K562 (cell line): ENCODE measurements around the gene MICALL2. TPM values are rescaled to one million over a fixed set of nuclear protein-coding genes. Genes with fewer than 3 reads are reported as not detected.
A peak's percentile ranks its signal among the peaks of the same experiment; 100 is the strongest.

Experiments
- ATAC-seq: fragments of 200-7000 bp; cut with Tn5 transposase; 3 replicates; pipeline ENCODE4 v1.9.1; 2020; ENCODE audit warnings: moderate library complexity
- BruUV-seq: library from RNA; stranded (reverse); fragments of 400-500 nt; replicated peaks from 2 replicates; lab custom pipeline; 2021; lab: Mats Ljungman, UMichigan
- CTCF ChIA-PET: fragments of 300-600 bp; formaldehyde crosslinking; extraction: SDS; loops from one replicate; lab custom pipeline; 2021; ENCODE audit warnings: low intra/inter-chr PET ratio; lab: Yijun Ruan, JAX
- POLR2A ChIA-PET: fragments of 300-600, 350-650 bp; sonication (Branson Sonifier 250); formaldehyde crosslinking; extraction: SDS; loops from one replicate; lab custom pipeline; 2021; ENCODE audit warnings: antibody characterized with exemption, inconsistent platforms; lab: Yijun Ruan, JAX
- DNase-seq, 4 experiments: peaks; one replicate each; pipeline versions ENCODE4 v3.0.0 to v3.0.0-alpha.2; 2011 to 2018; ENCODE audit warnings: low spot score in 3 of 4, mixed read lengths in 3 of 4; ENCODE audit errors: extremely low read depth in 1 of 4
- FAIRE-seq: peaks from 2 replicates; lab custom pipeline; 2011; peaks lifted over from hg19 to GRCh38; lab: Jason Lieb, UNC
- H2AFZ ChIP-seq: 2 replicates; pipeline ENCODE4 v1.6.0; 2011; ENCODE audit warnings: low read depth, low read length, control low read depth, inconsistent platforms
- H3K27ac ChIP-seq: fragments of 200-600 bp; 3 replicates; pipeline ENCODE4 v1.8.0; 2011; ENCODE audit warnings: low read depth, mild to moderate bottlenecking, control low read depth, inconsistent platforms, low read length, moderate library complexity, mixed read lengths; ENCODE audit errors: extremely low read depth
- H3K27me3 ChIP-seq, 2 experiments: fragments of 300-600 bp in 1 of 2; 2 replicates in 1 of 2; 3 replicates in 1 of 2; pipeline versions ENCODE4 v1.6.0 to v1.8.0; 2011; ENCODE audit warnings: inconsistent platforms in 2 of 2, low read length in 2 of 2, mild to moderate bottlenecking in 1 of 2, mixed read lengths in 1 of 2, moderate library complexity in 1 of 2; ENCODE audit not compliant: control insufficient read depth in 2 of 2, insufficient read depth in 2 of 2
- H3K36me3 ChIP-seq: fragments of 300-600 bp; 3 replicates; pipeline ENCODE4 v1.8.0; 2011; ENCODE audit warnings: mild to moderate bottlenecking, low read length, inconsistent platforms; ENCODE audit not compliant: control insufficient read depth, insufficient read depth
- H3K4me1 ChIP-seq, 2 experiments: fragments of 200-600 bp in 1 of 2; replicated peaks in 1 of 2; 2 replicates in 1 of 2; 3 replicates in 1 of 2; pipeline versions ENCODE4 v1.5.1 to v1.8.0; 2011; ENCODE audit warnings: inconsistent platforms in 2 of 2, low read length in 2 of 2, mild to moderate bottlenecking in 1 of 2, mixed read lengths in 1 of 2, moderate library complexity in 1 of 2; ENCODE audit not compliant: control insufficient read depth in 2 of 2, insufficient read depth in 2 of 2
- H3K4me2 ChIP-seq: 2 replicates; pipeline ENCODE4 v1.6.1; 2011; ENCODE audit warnings: low read length, control low read depth, inconsistent platforms, mixed read lengths; ENCODE audit not compliant: insufficient read depth
- H3K4me3 ChIP-seq: fragments of 200-600 bp; sonication (generic), shearing (Covaris generic); 2 replicates; pipeline ENCODE4 v1.5.1; 2016; ENCODE audit warnings: control low read depth, inconsistent platforms
- H3K79me2 ChIP-seq: fragments of 200-600 bp; 3 replicates; pipeline ENCODE4 v1.8.0; 2011; ENCODE audit warnings: low read length, inconsistent platforms; ENCODE audit not compliant: control insufficient read depth, insufficient read depth
- H3K9ac ChIP-seq, 2 experiments: 2 replicates each; pipeline versions ENCODE4 v1.6.0 to v1.6.1; 2011; ENCODE audit warnings: low read depth in 2 of 2, low read length in 2 of 2, control low read depth in 1 of 2, inconsistent platforms in 1 of 2, mild to moderate bottlenecking in 1 of 2, mixed read lengths in 1 of 2; ENCODE audit not compliant: insufficient read depth in 1 of 2
- H3K9me1 ChIP-seq: one replicate; pipeline ENCODE4 v1.6.0; 2011; ENCODE audit warnings: inconsistent platforms, mild to moderate bottlenecking, low read length, moderate library complexity; ENCODE audit not compliant: control insufficient read depth, insufficient read depth
- H3K9me3 ChIP-seq: replicated peaks from 2 replicates; pipeline ENCODE4 v1.5.1; 2011; ENCODE audit warnings: low read depth, low read length, inconsistent platforms; ENCODE audit not compliant: control insufficient read depth, insufficient read depth
- H4K20me1 ChIP-seq: replicated peaks from 2 replicates; pipeline ENCODE4 v1.6.1; 2011; ENCODE audit warnings: low read length, inconsistent platforms, mixed read lengths; ENCODE audit not compliant: control insufficient read depth, insufficient read depth
- BRF1 ChIP-seq: IDR thresholded peaks from 3 replicates; pipeline ENCODE4 v1.6.1; 2011; ENCODE audit warnings: borderline replicate concordance, mild to moderate bottlenecking; ENCODE audit not compliant: insufficient read length; ENCODE audit errors: extremely low read depth
- ELK3 ChIP-seq: fragments of 450-650 bp; formaldehyde crosslinking; IDR thresholded peaks from 2 replicates; pipeline ENCODE4 v1.4.0; 2020; ENCODE audit warnings: mild to moderate bottlenecking
- GTF2E2 ChIP-seq: fragments of 200-800 bp; sonication (Bioruptor generic); IDR thresholded peaks from 2 replicates; pipeline ENCODE4 v1.6.1; 2016; ENCODE audit warnings: missing genetic modification characterization, missing compliant biosample characterization
- NCOA1 ChIP-seq: fragments of 450-650 bp; IDR thresholded peaks from 2 replicates; pipeline ENCODE4 v1.6.1; 2016; ENCODE audit warnings: low read depth
- NELFE ChIP-seq: IDR thresholded peaks from 2 replicates; pipeline ENCODE4 v1.6.1; 2011; ENCODE audit warnings: mild to moderate bottlenecking; ENCODE audit not compliant: insufficient read depth, insufficient read length
- NFYB ChIP-seq: IDR thresholded peaks from 2 replicates; pipeline ENCODE4 v1.6.1; 2011; ENCODE audit warnings: mild to moderate bottlenecking, moderate library complexity; ENCODE audit not compliant: insufficient read length; ENCODE audit errors: extremely low read depth
- PHB ChIP-seq: fragments of 250-450 bp; sonication (Bioruptor Pico); IDR thresholded peaks from 2 replicates; pipeline ENCODE4 v1.5.0; 2021
- PHF21A ChIP-seq: fragments of 450-650 bp; IDR thresholded peaks from 2 replicates; pipeline ENCODE4 v1.6.1; 2017; ENCODE audit warnings: low read depth, borderline replicate concordance
- TAL1 ChIP-seq: fragments of 450-650 bp; IDR thresholded peaks from 2 replicates; pipeline ENCODE4 v1.6.1; 2016; ENCODE audit warnings: mild to moderate bottlenecking
- TEAD2 ChIP-seq: fragments of 450-650 bp; IDR thresholded peaks from 2 replicates; pipeline ENCODE4 v1.6.1; 2016; ENCODE audit warnings: missing genetic modification characterization, control low read depth, missing compliant biosample characterization
- VEZF1 ChIP-seq: fragments of 200-800 bp; sonication (Bioruptor generic); IDR thresholded peaks from 2 replicates; pipeline ENCODE4 v1.6.1; 2017; ENCODE audit warnings: missing genetic modification characterization, missing compliant biosample characterization
- ZFP30 ChIP-seq: fragments of 250-450 bp; sonication (Bioruptor Pico); IDR thresholded peaks from 2 replicates; pipeline ENCODE4 v1.8.0; 2022; ENCODE audit warnings: moderate library complexity, mild to moderate bottlenecking, inconsistent platforms, borderline replicate concordance
- ZNF12 ChIP-seq: sonication (generic); formaldehyde crosslinking; IDR thresholded peaks from 2 replicates; pipeline ENCODE4 v1.4.0; 2020; ENCODE audit warnings: mild to moderate bottlenecking, missing genetic modification reagents
- ZNF384 ChIP-seq: IDR thresholded peaks from 2 replicates; pipeline ENCODE4 v1.6.1; 2012; ENCODE audit warnings: low read depth, low read length, improper control_type of control experiment
- ZNF57 ChIP-seq: fragments of 450-650 bp; formaldehyde crosslinking; IDR thresholded peaks from 2 replicates; pipeline ENCODE4 v1.4.0; 2020; ENCODE audit warnings: mild to moderate bottlenecking, moderate library complexity
- ZNF75A ChIP-seq: fragments of 450-650 bp; formaldehyde crosslinking; IDR thresholded peaks from 2 replicates; pipeline ENCODE4 v1.4.0; 2020; ENCODE audit warnings: mild to moderate bottlenecking
- WGBS: fragments of 100-300 bp; shearing (Covaris generic); methylation state at CpG from one replicate; pipeline ENCODE4 v1.1.6; 2016; ENCODE audit warnings: low coverage, mixed read lengths; ENCODE audit not compliant: insufficient coverage; ENCODE audit errors: missing lambda C conversion rate; 5-methylcytosine and 5-hydroxymethylcytosine counted together
- in situ Hi-C: fragments of 300-500 bp; cut with MboI; formaldehyde crosslinking; loops from 4 replicates; pipeline ENCODE4 v1.15.0; 2018; ENCODE audit warnings: inconsistent platforms, mixed read lengths
- intact Hi-C: fragments of 100-400 bp; cut with micrococcal nuclease; formaldehyde crosslinking; loops from 2 replicates; pipeline ENCODE4 v1.14.2; 2022
- polyA plus RNA-seq, 8 experiments: library from polyadenylated mRNA; depleted of rRNA in 4 of 8; stranded (reverse) in 5 of 8; unstranded in 3 of 8; fragments of >200 nt; fragmentation: Nextera tagmentation in 2 of 8; fragmentation: Illumina TruSeq in 1 of 8; extraction: Ambion mirVana in 2 of 8; extraction: Trizol in 1 of 8; gene quantifications; 2 replicates each; pipeline versions ENCODE4 v1.2.1 to v1.2.3, GENCODE V29; 2011 to 2014; ENCODE audit warnings: inconsistent platforms in 1 of 8, missing spikeins in 1 of 8
- total RNA-seq, 7 experiments: library from RNA; depleted of rRNA in 6 of 7; stranded (reverse); fragments of >200 nt in 6 of 7; fragmentation: Illumina TruSeq in 2 of 7; extraction: Trizol in 2 of 7; gene quantifications; 2 replicates each; pipeline versions ENCODE4 v1.2.1 to v1.2.3, GENCODE V29; 2011 to 2021; ENCODE audit warnings: low replicate concordance in 1 of 7
- TF ChIP-seq, protein P1 (sequence below), 3 experiments: fragments of 200-800 bp in 1 of 3; sonication (Bioruptor generic) in 1 of 3; sonication (generic) in 1 of 3; formaldehyde crosslinking in 1 of 3; IDR thresholded peaks; 2 replicates each; pipeline versions ENCODE4 v1.6.1 to v1.8.0; 2016 to 2022; ENCODE audit warnings: mild to moderate bottlenecking in 2 of 3, missing compliant biosample characterization in 2 of 3, missing genetic modification characterization in 2 of 3, missing genetic modification reagents in 1 of 3
- TF ChIP-seq, protein P2 (sequence below), 2 experiments: fragments of 450-650 bp in 1 of 2; sonication (generic) in 1 of 2; formaldehyde crosslinking in 1 of 2; IDR thresholded peaks in 1 of 2; conservative IDR thresholded peaks in 1 of 2; 2 replicates each; pipeline versions ENCODE4 v1.6.1 to v1.8.1; 2016 to 2023; ENCODE audit warnings: mild to moderate bottlenecking in 2 of 2, moderate library complexity in 2 of 2, inconsistent platforms in 1 of 2, missing genetic modification reagents in 1 of 2

MICALL2 gene
- total and polyA plus RNA-seq, 9 of the 15 experiments (the other 6 are each of a cell fraction or from before 2014, with no cell fraction given), result 1.8 to 103 (median 17.0) TPM

DNA sequence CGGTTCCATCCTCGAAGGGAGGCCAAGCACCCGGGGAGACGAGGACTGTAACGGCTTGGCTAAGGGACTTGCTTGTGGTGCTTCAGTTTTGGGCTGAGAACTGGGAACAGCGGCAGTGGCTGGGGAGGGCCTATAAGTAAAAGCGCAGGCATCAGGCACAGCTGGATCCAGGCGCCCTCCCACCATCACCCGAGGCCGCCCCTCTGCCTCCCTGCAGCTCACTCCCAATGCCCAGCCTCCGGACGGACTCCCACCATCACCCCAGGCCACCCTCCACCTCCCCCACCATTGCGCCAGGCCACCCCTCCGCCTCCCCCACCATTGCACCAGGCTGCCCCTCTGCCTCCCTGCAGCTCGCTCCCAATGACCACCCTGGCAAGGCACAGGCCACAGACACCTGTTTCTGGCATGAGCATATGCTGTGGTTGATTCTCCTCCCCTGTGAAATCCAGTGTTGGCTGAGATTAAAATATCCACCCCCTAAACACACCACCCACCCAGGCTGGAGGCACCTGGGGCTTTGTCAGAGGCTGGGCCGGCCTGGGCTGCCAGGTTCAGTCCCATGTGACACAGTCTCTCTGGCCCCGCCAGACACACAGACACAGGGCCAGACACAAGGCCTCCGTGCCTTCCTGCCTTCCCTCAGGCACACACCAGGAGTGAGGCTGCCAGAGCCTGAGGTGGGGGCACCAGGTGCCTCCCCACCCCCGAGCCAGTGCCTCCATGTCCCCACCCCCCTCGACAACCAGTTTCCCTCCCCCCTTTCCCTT is 16.7 kb downstream of the MICALL2 start:
- H3K27me3 ChIP-seq, result no peaks in the 10 kb centered on the region
- BruUV-seq, result no TSS peak
- no peaks in the 10 kb centered on the region for H3K9me3 ChIP-seq
- no peak overlapping the region for H3K27ac ChIP-seq
- no peak overlapping the region for H3K4me2 ChIP-seq
- FAIRE-seq, result no peak
- no peak overlapping the region for H3K4me3 ChIP-seq
- peaks cover 81% of the 10 kb centered on the region for H3K36me3 ChIP-seq
- ChIA-PET CTCF (no interaction called here), POLR2A (no interaction called here)
- H3K79me2 ChIP-seq, result no peaks in the 10 kb centered on the region; the same call in 1 of the 3 replicates
- in situ Hi-C loops, result no loop called here
- WGBS, result 94% methylated on average over 11 of the region's 20 CpGs
- intact Hi-C loops, result no loop called here
- ATAC-seq, result no peak
- no peaks in the 10 kb centered on the region for H3K9me1 ChIP-seq
- peaks cover 0 to 69% of the 10 kb centered on the region in 2 experiments; a peak in 2 of 5 replicates for H3K4me1 ChIP-seq
- H3K9ac ChIP-seq, result peak overlapping the region in 1 of 2 experiments; percentile 36; a peak in 1 of 4 replicates
- no peaks in the 10 kb centered on the region for H4K20me1 ChIP-seq
- H2AFZ ChIP-seq, result no peak overlapping the region
- no peak for DNase-seq
- TF ChIP-seq ZFP30 (CRISPR knock-in tag) (no peak), TAL1 (no peak), ZNF57 (no peak), ZNF12 (CRISPR knock-in tag) (no peak), ZNF384 (no peak), PHB (CRISPR knock-in tag) (no peak), TEAD2 (tag) (no peak), ELK3 (CRISPR knock-in tag) (no peak), ZNF75A (CRISPR knock-in tag) (no peak), PHF21A (no peak), NFYB (no peak), NELFE (no peak), VEZF1 (CRISPR knock-in tag) (no peak), BRF1 (no peak), NCOA1 (no peak), GTF2E2 (no peak)
- TF ChIP-seq, protein P1, sequence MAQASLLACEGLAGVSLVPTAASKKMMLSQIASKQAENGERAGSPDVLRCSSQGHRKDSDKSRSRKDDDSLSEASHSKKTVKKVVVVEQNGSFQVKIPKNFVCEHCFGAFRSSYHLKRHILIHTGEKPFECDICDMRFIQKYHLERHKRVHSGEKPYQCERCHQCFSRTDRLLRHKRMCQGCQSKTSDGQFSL (CRISPR knock-in tag; IDR thresholded peaks at IDR 0.05), result no peak
- TF ChIP-seq, protein P1 (tag; IDR thresholded peaks at IDR 0.05), result no peak
- TF ChIP-seq, protein P2, sequence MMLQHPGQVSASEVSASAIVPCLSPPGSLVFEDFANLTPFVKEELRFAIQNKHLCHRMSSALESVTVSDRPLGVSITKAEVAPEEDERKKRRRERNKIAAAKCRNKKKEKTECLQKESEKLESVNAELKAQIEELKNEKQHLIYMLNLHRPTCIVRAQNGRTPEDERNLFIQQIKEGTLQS (IDR thresholded peaks at IDR 0.05), result no peak
- TF ChIP-seq, protein P2 (CRISPR knock-in tag; conservative IDR thresholded peaks at IDR 0.05), result no peak
